Fibroblast of the aortic adventitia (primary cell): ENCODE results near the gene DYRK1A. TPM values are rescaled to one million over a fixed set of nuclear protein-coding genes. Genes with fewer than 3 reads are reported as not detected.

ENCODE experiments used
- DNase-seq: peaks from one replicate; pipeline ENCODE4 v3.0.0-alpha.2; 2010; ENCODE audit warnings: low read depth
- H3K4me3 ChIP-seq: 2 replicates; pipeline ENCODE4 v1.5.1; 2011; ENCODE audit warnings: low read depth, mild to moderate bottlenecking, control low read depth, low read length, moderate library complexity
- CTCF ChIP-seq: IDR thresholded peaks from 2 replicates; pipeline ENCODE4 v1.5.1; 2011; ENCODE audit warnings: mild to moderate bottlenecking, low read length, control low read depth, inconsistent platforms; ENCODE audit not compliant: insufficient read depth
- total RNA-seq: library from RNA; depleted of rRNA; stranded (reverse); fragments of >200 nt; gene quantifications from 2 replicates; pipeline ENCODE4 v1.2.3, GENCODE V29; 2012; ENCODE audit warnings: low replicate concordance

Gene DYRK1A
- total RNA-seq, 1 donor, result 80.2 TPM

- no peak for TF ChIP-seq CTCF
- no peak for DNase-seq
- no peak overlapping the region for H3K4me3 ChIP-seq
Observed at GRCh38 chr21:37346841-37347430, 19.6 kb upstream of the DYRK1A start.

- peak; percentile 7 for DNase-seq
- no peak for TF ChIP-seq CTCF
- H3K4me3 ChIP-seq, result no peak overlapping the region
Observed at GRCh38 chr21:37348664-37349063, 17.9 kb upstream of the DYRK1A start.

GRCh38 chr21:37350472-37350871 lies 16.1 kb upstream of the DYRK1A start:
- DNase-seq, result no peak
- H3K4me3 ChIP-seq, result no peak overlapping the region
- TF ChIP-seq CTCF, result no peak

GRCh38 chr21:37356706-37357105 lies 9.9 kb upstream of the DYRK1A start:
- DNase-seq, result no peak
- TF ChIP-seq CTCF, result no peak
- no peak overlapping the region for H3K4me3 ChIP-seq

GRCh38 chr21:37357691-37358090 lies 8.9 kb upstream of the DYRK1A start:
- DNase-seq, result no peak
- no peak for TF ChIP-seq CTCF
- no peak overlapping the region for H3K4me3 ChIP-seq

GRCh38 chr21:37358397-37358796 lies 8.2 kb upstream of the DYRK1A start:
- TF ChIP-seq CTCF, result no peak
- no peak for DNase-seq
- H3K4me3 ChIP-seq, result no peak overlapping the region

GRCh38 chr21:37363936-37364335 lies 2.6 kb upstream of the DYRK1A start:
- no peak for DNase-seq
- TF ChIP-seq CTCF, result no peak
- H3K4me3 ChIP-seq, result no peak overlapping the region
